Measurements from ENCODE around the gene C5orf47.

The C5orf47 gene

GRCh38 chr5:173988554-173989431, at the start of gene C5orf47:
Gene C5orf47, plus strand, starts transcription at chr5:173989170. Its CDS starts 94 bp downstream, at chr5:173989264.
- DNase-seq, result no peak

- DNase-seq, result no peak
Observed at GRCh38 chr5:173940269-173940668, 48.7 kb upstream of the C5orf47 start.

GRCh38 chr5:173941102-173941501, 47.9 kb upstream of the C5orf47 start:
- DNase-seq, result no peak

- no peak for DNase-seq
Observed at GRCh38 chr5:173941758-173942401, 47.1 kb upstream of the C5orf47 start.

- DNase-seq, result no peak
Observed at GRCh38 chr5:173944511-173944910, 44.5 kb upstream of the C5orf47 start.

- no peak for DNase-seq
Observed at GRCh38 chr5:173945160-173945559, 43.8 kb upstream of the C5orf47 start.

GRCh38 chr5:173946323-173946722, 42.6 kb upstream of the C5orf47 start:
- DNase-seq, result no peak

- DNase-seq, result no peak
Observed at GRCh38 chr5:173950829-173951228, 38.1 kb upstream of the C5orf47 start.

GRCh38 chr5:173953528-173954090, 35.4 kb upstream of the C5orf47 start:
- no peak for DNase-seq

- DNase-seq, result no peak
Observed at GRCh38 chr5:173954671-173955521, 34.1 kb upstream of the C5orf47 start.

- no peak for DNase-seq
Observed at GRCh38 chr5:173960986-173961385, 28.0 kb upstream of the C5orf47 start.

- DNase-seq, result no peak
Observed at GRCh38 chr5:173961418-173961817, 27.6 kb upstream of the C5orf47 start.

GRCh38 chr5:173962436-173962972, 26.5 kb upstream of the C5orf47 start:
- DNase-seq, result no peak

- no peak for DNase-seq
Observed at GRCh38 chr5:173963182-173963838, 25.7 kb upstream of the C5orf47 start.

GRCh38 chr5:173963867-173964441, 25.0 kb upstream of the C5orf47 start:
- DNase-seq, result no peak

- DNase-seq, result no peak
Observed at GRCh38 chr5:173964506-173964905, 24.5 kb upstream of the C5orf47 start.

- DNase-seq, result no peak
Observed at GRCh38 chr5:173967241-173967640, 21.7 kb upstream of the C5orf47 start.

- DNase-seq, result no peak
Observed at GRCh38 chr5:173968154-173968797, 20.7 kb upstream of the C5orf47 start.

- DNase-seq, result no peak
Observed at GRCh38 chr5:173969167-173970049, 19.6 kb upstream of the C5orf47 start.

All from stimulated activated CD8-positive, alpha-beta memory T cell treated with anti-CD3 and anti-CD28 coated beads, Interleukin-4, amount 100 ng/mL, for 48 hours (primary cell).